Measurements from ENCODE around the gene ATP13A3.
"Not testable (repeated sequence)": the region's sequence is repeated elsewhere in the genome, so short reads cannot be mapped to it uniquely, and the experiment has no call there.

The ATP13A3 gene

DNA sequence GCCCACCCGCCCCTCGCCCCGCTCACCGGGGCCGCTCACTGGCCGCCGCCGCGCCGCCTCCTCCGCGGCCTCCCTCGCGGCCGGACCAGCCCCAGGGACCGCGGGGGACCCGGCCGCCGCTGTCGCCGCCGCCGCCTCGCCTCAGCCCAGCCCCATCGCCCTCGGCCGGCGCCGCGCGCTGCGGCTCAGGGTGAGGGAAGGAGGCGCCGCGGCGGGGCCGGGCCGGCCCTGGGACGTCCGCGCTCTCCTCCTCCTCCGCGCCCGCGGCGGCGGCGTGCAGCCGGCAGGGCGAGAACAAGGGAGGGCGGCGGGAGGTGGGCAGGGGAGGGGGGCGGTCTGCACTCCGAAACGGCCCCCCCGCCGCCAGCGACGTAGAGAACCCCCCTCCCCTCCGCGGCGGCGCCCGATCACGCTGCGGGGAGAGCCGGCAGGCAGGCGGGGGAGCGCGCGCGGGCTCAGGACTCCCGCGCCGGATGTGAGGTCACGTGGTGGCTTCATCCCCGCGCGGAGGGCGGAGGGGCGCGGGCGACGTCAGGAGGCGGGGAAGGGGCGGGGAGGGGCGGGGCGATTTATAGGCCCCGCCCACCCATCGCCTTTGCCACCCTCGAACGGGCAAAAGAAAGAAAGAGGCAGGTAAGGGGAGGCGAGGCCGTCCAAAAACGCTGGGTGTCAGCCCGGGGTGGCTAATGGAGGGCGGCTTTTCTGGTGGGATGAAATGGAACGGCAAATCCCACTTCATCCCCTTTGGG, at the start of gene ATP13A3:
ATP13A3 (minus strand) TSS at position 463 of the 749 bp plus-strand sequence. CDS start 24,812 bp downstream, outside the sequence.
- DNase-seq (ENCODE audit: low read depth in 3 of 3, low spot score in 1 of 3): peak; percentile 75 to 85 (median 81)

DNA sequence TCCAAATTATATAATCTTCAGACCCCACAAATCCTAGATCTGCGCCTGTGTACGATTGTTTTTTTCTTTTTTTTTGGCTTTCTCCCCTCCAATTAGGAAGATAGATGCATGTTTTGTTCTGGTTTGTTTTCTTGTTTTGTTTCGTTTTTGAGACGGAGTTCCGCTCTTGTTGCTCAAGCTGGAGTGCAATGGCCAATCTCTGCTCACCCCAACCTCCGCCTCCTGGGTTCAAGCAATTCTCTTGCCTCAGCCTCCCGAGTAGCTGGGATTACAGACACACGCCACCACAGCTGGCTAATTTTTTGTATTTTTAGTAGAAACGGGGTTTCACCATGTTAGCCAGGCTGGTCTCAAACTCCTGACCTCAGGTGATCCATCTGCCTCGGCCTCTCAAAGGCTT, 48.4 kb upstream of the ATP13A3 start:
- not testable (repeated sequence) for DNase-seq (ENCODE audit: low read depth in 3 of 3, low spot score in 1 of 3)

GRCh38 chr3:194534243-194534642, 47.4 kb upstream of the ATP13A3 start:
- DNase-seq (ENCODE audit: low read depth in 3 of 3, low spot score in 1 of 3): no peak

GRCh38 chr3:194532591-194532990, 45.8 kb upstream of the ATP13A3 start:
- no peak for DNase-seq (ENCODE audit: low read depth in 3 of 3, low spot score in 1 of 3)

DNA sequence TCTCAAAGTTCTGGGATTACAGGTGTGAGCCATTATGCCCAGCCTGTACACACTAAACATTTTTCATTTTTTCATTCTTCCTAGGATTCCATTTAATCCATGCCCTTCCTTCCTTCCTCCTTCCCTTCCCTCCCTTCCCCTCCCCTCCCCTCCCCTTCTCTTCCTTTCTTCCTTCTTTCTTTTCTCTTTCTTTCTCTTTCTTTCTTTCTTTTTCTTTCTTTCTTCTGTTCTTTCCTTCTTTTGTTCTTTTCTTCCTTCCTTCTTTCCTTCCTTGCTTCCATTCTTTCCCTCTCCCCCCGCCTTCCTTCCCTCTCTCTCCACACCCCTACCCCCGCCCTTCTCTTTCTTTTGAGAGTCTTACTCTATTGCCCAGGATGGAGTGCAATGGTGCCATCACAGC, 40.9 kb upstream of the ATP13A3 start:
- DNase-seq (ENCODE audit: low read depth in 3 of 3, low spot score in 1 of 3): no peak

DNA sequence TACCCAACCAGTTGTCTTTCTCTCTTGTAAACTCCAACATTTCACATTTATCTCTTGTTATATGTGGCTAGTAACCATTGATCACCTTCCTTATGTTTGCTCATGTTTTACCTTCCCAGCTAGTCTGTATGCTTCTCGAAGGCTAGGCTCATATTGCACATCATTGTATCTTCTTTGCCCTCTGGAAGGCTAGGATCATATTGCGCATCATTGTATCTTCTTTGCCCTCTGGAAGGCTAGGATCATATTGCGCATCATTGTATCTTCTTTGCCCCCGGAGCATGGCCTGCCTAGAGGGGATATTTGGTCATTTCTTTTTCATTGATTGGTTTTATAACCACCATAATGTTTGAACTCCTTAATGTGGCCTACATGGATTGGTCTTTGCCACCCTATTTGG, 39.4 kb upstream of the ATP13A3 start:
- DNase-seq (ENCODE audit: low read depth in 3 of 3, low spot score in 1 of 3): no peak

DNA sequence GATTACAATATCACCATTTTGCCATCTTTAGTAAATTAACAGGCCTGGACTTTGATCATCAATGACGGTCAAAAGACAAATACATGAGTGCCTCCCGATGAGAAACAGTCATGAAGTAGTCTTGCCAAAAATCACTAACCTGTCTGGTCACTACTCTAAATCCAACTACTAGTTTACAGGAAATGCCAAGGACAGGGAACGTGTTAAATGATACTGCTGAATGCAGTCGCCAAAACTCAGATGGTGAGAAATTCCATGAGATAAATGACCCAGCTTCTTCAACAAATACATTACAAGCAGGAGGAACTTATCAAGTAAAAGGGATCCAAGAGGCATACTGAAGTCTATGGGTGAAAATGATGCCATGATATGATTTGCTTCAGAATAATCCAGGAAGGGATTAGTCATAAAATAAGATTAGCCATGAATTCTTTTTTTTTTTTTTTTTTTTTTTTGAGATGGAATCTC, 35.8 kb upstream of the ATP13A3 start:
- no peak for DNase-seq (ENCODE audit: low read depth in 3 of 3, low spot score in 1 of 3)

DNA sequence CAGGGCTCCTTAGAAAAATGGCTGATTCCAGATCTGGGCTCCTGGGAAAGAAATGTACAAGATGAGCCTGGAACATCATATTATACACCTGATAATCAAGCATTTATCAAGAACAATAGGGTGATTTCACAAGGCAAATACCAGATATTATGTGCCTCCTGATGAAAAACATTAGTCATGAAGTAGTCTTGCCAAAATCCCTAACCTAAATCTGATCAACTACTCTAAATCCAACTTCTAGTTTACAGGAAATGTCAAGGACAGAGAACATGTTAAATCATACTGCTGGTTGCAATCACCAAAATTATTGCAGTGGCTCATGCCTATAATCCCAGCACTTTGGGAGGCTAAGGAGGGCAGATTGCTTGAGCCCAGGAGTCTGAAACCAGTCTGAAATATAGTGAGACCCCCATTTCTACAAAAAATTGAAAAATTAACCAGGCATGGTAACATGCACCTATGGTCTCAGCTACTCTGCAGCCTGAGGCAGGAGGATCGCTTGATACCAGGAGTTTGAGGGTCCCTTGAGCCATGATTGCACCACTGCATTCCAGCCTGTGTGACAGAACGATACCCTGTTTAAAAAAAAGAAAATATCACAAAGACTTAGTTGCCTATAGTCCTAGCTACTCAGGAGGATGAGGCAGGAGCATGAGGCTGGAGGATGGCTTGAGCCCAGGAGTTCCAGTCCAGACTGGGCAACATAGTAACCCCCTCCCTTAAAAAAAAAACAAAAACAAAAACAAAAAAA, 34.9 kb upstream of the ATP13A3 start:
- no peak for DNase-seq (ENCODE audit: low read depth in 3 of 3, low spot score in 1 of 3)

DNA sequence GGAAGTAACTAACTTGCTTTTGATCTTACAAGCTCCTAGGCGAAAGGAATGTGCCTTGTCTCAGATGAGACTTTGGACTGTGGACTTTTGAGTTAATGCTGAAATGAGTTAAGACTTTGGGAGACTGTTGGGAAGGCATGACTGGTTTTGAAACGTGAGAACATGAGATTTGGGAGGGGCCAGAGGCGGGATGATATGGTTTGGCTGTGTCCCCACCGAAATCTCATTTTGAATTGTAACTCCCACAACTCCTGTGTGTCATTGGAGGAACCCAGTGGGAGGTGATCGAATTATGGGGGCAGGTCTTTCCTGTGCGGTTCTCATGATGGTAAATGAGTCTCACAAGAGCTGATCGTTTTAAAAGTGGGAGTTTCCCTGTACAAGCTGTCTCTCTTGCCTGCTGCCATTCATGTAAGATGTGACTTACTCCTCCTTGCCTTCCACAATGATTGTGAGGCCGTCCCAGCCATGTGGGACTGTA, 33.9 kb upstream of the ATP13A3 start:
- peak in 1 of 3 donors; percentile 34 for DNase-seq (ENCODE audit: low read depth in 3 of 3, low spot score in 1 of 3)

DNA sequence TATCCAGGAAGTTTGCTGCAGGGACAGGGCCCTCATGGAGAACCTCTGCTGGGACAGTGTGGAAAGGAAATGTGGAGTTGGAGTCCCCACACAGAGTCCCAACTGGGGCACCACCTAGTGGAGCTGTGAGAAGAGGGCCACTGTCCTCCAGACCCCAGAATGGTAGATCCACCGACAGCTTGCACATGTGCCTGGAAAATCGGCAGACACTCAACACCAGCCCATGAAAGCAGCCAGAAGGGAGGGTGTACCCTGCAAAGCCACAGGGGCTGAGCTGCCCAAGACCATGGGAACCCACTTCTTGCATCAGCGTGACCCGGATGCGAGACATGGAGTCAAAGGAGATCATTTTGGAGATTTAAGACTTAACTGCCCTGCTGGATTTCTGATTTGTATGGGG, 33.4 kb upstream of the ATP13A3 start:
- DNase-seq (ENCODE audit: low read depth in 3 of 3, low spot score in 1 of 3): not testable (repeated sequence)

GRCh38 chr3:194518652-194519051, 31.9 kb upstream of the ATP13A3 start:
- DNase-seq (ENCODE audit: low read depth in 3 of 3, low spot score in 1 of 3): no peak

- no peak for DNase-seq (ENCODE audit: low read depth in 3 of 3, low spot score in 1 of 3)
These were observed 30.5 kb upstream of the ATP13A3 start for GRCh38 chr3:194517333-194517732.

DNA sequence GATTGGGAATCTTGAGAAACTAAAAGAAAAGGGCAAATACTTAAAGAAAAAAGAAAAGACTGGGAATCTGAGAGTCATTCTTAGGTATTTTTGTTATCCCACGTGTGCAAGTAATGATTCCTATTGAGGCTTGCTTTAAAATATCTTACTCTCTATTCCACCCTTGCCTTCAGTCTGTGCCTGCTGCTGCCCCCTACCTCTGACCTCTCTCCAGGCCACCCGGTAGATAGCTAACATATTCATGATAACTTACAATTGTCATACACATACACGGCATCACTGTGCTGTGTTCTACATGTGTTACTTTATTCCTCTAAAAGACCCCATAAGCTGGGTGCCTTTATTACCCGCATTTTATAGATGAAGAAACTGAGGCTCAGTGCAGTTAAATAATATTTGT, 27.8 kb upstream of the ATP13A3 start:
- DNase-seq (ENCODE audit: low read depth in 3 of 3, low spot score in 1 of 3): no peak

DNA sequence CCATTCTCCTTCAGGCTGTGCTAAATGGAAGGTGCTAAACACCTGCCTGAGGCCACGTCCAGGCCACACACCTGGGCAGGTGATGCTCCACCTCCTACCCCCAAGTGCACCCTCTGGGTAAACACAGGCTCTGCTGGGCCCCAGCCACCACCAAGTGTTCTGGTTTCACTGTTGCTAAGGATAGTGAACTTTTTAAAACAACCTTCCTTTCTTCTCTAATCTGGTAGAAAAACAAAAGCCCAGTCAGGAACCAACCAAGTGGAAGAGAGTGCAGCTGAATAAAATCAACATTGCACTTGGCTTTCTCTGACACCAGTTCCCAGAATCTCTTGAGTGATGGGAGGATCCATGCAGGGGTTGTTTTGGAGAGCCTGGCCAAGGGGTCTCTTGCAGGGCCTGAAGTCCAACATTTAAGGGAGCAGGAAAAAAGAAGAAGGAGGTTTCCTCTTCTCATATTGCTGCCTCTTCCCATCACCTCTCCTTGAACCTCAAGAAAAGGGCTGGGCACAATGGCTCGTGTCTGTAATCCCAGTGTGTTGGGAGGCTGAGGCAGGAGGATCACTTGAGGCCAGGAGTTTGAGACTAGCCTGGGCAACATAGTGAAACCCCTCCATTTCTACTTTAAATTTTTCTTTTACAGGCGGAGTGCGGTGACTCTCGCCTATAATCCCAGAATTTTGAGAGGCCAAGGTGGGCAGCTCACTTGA, 26.2 kb upstream of the ATP13A3 start:
- no peak for DNase-seq (ENCODE audit: low read depth in 3 of 3, low spot score in 1 of 3)

GRCh38 chr3:194508491-194509453, 22.0 kb upstream of the ATP13A3 start:
- no peak for DNase-seq (ENCODE audit: low read depth in 3 of 3, low spot score in 1 of 3)

DNA sequence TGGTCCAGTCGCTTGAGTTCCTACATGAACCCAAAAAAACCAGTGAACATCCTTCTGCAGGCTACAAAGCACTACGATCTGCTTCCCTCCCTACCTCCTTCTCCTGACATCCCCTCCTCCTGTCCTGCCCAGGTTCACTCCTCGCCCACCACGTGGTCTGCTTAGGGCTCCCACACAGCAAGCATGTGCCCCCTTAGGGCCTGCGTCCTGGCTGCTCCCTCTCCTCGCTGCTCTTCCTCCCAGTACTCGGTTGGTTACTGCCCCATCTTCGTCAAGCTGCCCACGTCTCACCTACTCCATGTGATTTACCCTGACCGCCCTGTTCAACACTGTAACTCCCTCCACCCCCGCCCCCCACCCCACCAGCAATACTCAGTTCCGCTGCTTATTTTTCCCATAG, 20.8 kb upstream of the ATP13A3 start:
- DNase-seq (ENCODE audit: low read depth in 3 of 3, low spot score in 1 of 3): no peak

DNA sequence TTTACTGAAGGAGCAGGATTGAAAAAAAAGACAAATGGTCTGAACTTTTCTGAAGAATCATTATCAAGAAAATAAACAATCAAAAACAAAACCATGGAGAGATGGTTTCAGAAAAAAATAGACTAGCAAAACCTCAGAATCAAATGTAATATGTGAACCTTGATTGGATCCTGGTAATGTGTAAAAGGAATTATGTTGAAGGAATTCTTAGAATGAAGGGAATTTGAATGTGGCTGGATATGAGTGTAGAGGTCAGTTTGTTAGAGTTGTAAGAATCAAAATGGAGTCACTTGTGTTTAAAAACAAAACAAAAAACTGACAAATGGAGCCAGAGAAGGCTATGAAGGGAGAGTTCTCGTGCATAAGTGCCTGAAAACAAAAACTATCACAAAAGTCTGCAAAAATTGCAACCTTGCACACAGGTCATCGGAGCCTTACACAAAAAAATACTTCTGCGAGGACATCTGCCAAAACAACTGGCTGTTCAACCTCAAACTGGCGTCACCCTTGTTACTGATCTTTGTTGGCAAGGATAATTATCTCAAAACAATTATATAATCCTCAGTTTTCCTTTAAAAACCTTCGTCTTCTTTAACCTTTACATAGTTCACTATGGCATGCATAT, 19.1 kb upstream of the ATP13A3 start:
- DNase-seq (ENCODE audit: low read depth in 3 of 3, low spot score in 1 of 3): no peak

DNA sequence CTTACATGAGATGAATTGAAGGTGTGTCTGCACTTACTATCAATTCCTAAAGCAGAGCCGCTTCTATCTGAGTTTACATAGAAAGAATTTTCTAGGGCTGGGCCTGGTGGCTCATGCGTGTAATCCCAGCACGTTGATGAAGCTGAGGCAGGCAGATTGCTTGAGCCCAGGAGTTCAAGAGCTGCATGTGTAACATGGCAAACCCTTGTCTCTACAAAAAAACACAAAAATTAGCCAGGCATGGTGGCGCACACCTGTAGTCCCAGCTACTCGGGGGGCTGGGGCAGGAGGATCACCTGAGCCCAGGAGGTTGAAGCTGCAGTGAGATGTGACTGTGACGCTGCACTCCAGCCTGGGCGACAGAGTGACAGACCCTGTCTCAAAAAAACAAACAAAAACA, 18.1 kb upstream of the ATP13A3 start:
- no peak for DNase-seq (ENCODE audit: low read depth in 3 of 3, low spot score in 1 of 3)

DNA sequence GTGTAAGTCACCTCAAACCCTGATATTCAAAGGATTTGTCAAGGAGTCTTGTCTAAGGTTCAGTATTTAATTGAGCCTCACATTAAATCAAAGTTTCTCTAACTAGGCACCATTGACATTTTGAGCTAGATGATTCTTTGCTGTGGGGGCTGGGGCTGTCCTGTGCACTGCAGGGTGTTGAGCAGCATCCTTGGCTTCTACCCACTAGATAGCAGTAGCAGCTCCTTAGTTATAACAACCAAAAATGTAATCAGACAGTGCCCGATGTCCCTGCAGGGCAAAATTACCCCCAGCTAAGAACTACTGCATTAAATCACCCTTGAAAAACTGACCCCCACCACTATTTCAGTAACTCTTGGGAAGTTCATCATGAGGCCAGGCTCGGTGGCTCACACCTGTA, 17.3 kb upstream of the ATP13A3 start:
- no peak for DNase-seq (ENCODE audit: low read depth in 3 of 3, low spot score in 1 of 3)

DNA sequence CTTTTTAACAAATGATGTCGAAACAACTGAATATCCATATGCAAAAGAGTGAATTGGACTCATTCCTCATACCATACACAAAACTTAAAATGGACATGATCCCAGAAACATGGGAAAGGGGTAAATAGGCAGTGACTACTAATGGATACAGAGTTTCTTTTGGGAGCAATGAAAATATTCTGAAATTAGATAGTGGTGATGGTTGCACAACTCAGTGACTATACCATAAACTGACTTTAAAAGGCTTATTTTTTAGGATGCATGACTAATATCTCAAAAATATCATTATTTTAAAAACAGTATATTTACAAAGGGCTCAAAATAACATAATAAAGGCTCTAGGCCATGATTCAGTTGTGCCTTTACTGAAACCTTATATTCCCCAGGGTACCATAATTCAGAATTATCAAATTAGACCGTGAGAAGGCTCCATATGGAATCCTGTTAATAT, 16.3 kb upstream of the ATP13A3 start:
- no peak for DNase-seq (ENCODE audit: low read depth in 3 of 3, low spot score in 1 of 3)

Measured in stimulated activated CD4-positive, alpha-beta T cell treated with anti-CD3 and anti-CD28 coated beads, TNF-alpha, amount 100 ng/mL, for 1 hour (primary cell).